K562 (cell line): Measurements from ENCODE around the gene TTC9B.
"Not testable (repeated sequence)": the region's sequence is repeated elsewhere in the genome, so short reads cannot be mapped to it uniquely, and the experiment has no call there.

ENCODE experiments used
- MXI1 ChIP-seq: IDR thresholded peaks from 2 replicates; pipeline ENCODE4 v1.6.1; 2011; ENCODE audit warnings: low read depth, mild to moderate bottlenecking, improper control_type of control experiment, low read length
- POLR2AphosphoS5 ChIP-seq: IDR thresholded peaks from 2 replicates; pipeline ENCODE4 v1.6.1; 2011; ENCODE audit warnings: mild to moderate bottlenecking, low read depth, low read length, moderate library complexity; ENCODE audit not compliant: control insufficient read depth, insufficient read depth
- SETDB1 ChIP-seq: IDR thresholded peaks from one replicate; pipeline ENCODE4 v1.6.1; 2012; ENCODE audit warnings: low read length, control low read depth, inconsistent platforms
- TAF1 ChIP-seq: IDR thresholded peaks from 2 replicates; pipeline ENCODE4 v1.6.1; 2011; ENCODE audit warnings: mild to moderate bottlenecking, low read length, moderate library complexity; ENCODE audit not compliant: insufficient read depth, control insufficient read depth, severe bottlenecking; ENCODE audit errors: extremely low read depth
- YY1 ChIP-seq, 3 experiments: IDR thresholded peaks; 2 replicates each; pipeline ENCODE4 v1.6.1; 2011; ENCODE audit warnings: low read length in 2 of 3, mild to moderate bottlenecking in 2 of 3, moderate library complexity in 2 of 3, borderline replicate concordance in 1 of 3, control low read depth in 1 of 3, low read depth in 1 of 3; ENCODE audit not compliant: insufficient read depth in 3 of 3, insufficient replicate concordance in 2 of 3, control insufficient read depth in 1 of 3, insufficient read length in 1 of 3; ENCODE audit errors: extremely low read depth in 1 of 3
- TF ChIP-seq, protein P1 (sequence below), 2 experiments: fragments of 450-650 bp; conservative IDR thresholded peaks; 2 replicates each; pipeline ENCODE4 v1.6.1; 2017; ENCODE audit warnings: mild to moderate bottlenecking in 2 of 2, moderate library complexity in 2 of 2

DNA sequence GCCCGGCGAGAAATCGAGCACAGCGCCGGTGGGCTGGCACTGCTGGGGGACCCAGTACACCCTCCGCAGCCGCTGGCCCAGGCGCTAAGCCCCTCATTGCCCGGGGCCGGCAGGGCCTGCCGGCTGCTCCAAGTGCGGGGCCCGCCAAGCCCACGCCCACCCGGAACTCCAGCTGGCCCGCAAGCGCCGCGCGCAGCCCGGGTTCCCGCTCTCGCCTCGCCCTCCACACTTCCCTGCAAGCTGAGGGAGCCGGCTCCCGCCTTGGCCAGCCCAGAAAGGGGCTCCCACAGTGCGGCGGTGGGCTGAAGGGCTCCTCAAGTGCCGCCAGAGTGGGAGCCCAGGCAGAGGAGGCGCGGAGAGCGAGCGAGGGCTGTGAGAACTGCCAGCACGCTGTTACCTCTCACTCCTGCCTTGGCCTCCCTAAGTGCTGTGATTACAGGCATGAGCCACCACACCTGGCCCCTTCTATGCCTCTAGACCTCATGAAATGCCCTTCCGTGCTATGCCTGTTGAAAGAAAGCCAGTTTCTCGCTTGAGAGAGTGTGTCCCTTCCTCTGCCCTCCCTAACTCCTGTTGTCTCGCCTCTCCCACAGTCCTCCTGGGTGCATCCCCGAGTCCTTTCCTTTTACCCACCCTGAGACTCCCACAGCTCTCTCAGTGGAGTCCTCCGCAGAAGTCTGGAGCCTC is 47.7 kb downstream of the TTC9B start:
- not testable (repeated sequence) for TF ChIP-seq MXI1; POLR2AphosphoS5; YY1 (IDR thresholded peaks at IDR 0.05; ENCODE audit: borderline replicate concordance in 1 of 3, control insufficient read depth in 1 of 3, extremely low read depth in 1 of 3, insufficient read depth in 3 of 3, insufficient read length in 1 of 3, insufficient replicate concordance in 2 of 3, low read depth in 1 of 3, low read length in 2 of 3); TAF1; SETDB1
- TF ChIP-seq, protein P1, sequence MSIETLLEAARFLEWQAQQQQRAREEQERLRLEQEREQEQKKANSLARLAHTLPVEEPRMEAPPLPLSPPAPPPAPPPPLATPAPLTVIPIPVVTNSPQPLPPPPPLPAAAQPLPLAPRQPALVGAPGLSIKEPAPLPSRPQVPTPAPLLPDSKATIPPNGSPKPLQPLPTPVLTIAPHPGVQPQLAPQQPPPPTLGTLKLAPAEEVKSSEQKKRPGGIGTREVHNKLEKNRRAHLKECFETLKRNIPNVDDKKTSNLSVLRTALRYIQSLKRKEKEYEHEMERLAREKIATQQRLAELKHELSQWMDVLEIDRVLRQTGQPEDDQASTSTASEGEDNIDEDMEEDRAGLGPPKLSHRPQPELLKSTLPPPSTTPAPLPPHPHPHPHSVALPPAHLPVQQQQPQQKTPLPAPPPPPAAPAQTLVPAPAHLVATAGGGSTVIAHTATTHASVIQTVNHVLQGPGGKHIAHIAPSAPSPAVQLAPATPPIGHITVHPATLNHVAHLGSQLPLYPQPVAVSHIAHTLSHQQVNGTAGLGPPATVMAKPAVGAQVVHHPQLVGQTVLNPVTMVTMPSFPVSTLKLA (conservative IDR thresholded peaks at IDR 0.05) = not testable (repeated sequence)
